Spinal cord (tissue), 10 donors: ENCODE measurements around the gene LAMA4. TPM values are rescaled to one million over a fixed set of nuclear protein-coding genes. Genes with fewer than 3 reads are reported as not detected.

ENCODE experiments used
- DNase-seq, 6 donors: peaks; one replicate each; pipeline versions ENCODE4 v3.0.0 to v3.0.0-alpha.2; 2013 to 2015; ENCODE audit warnings: low spot score in 6 of 6, low read depth in 4 of 6
- H3K27ac ChIP-seq: one replicate; pipeline ENCODE4 v1.5.1; 2013; ENCODE audit warnings: low read depth, low read length, control low read depth
- H3K27me3 ChIP-seq: one replicate; pipeline ENCODE4 v1.6.1; 2013; ENCODE audit warnings: low read length; ENCODE audit not compliant: control insufficient read depth, insufficient read depth
- H3K36me3 ChIP-seq: one replicate; pipeline ENCODE4 v1.6.1; 2013; ENCODE audit warnings: low read length; ENCODE audit not compliant: control insufficient read depth, insufficient read depth
- H3K4me1 ChIP-seq: one replicate; pipeline ENCODE4 v1.6.1; 2013; ENCODE audit warnings: low read length; ENCODE audit not compliant: control insufficient read depth, insufficient read depth
- H3K4me3 ChIP-seq: one replicate; pipeline ENCODE4 v1.5.1; 2013; ENCODE audit warnings: low read depth, low read length, control low read depth
- H3K9me3 ChIP-seq: one replicate; pipeline ENCODE4 v1.6.1; 2013; ENCODE audit warnings: low read length; ENCODE audit not compliant: control insufficient read depth, insufficient read depth
- WGBS: methylation state at CpG from one replicate; pipeline ENCODE4 v1.1.5; 2013; ENCODE audit warnings: missing lambda C conversion rate; ENCODE audit not compliant: insufficient coverage; 5-methylcytosine and 5-hydroxymethylcytosine counted together
- polyA plus RNA-seq, 2 donors: library from polyadenylated mRNA; unstranded; fragments of 120-200 nt; gene quantifications; one replicate each; pipeline ENCODE4 v1.2.1, GENCODE V29; 2013; ENCODE audit not compliant: insufficient read length in 2 of 2
- total RNA-seq, 2 donors: library from RNA; depleted of rRNA in 1 of 2; stranded (reverse); fragments of 120-200 nt in 1 of 2; fragments of >200 nt in 1 of 2; gene quantifications; one replicate each; pipeline versions ENCODE4 v1.2.3 to v1.2.4, GENCODE V29; 2013 to 2014
- donor health status: healthy.

Gene LAMA4
- total and polyA plus RNA-seq, 4 donors, result 60.5 to 317 (median 115) TPM

DNA sequence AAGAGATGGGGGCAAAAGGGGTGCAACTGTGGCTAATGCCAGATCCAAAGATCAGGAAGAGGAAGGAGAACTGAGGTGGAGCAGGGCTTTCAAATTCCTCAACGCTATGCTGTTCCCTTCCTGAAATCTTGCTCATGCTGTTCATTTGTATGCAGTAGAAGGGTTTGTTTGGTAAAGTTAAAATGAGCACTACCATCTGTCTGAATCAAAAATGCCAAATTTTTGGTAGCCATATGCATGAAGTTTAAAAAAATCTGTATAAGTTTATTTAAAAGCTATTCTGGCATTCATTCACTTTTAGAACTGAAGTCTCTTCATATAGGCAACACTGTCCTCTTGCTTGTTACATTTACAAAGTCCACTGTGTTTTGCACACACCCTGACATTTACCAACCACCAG, 84.8 kb downstream of the LAMA4 start:
- 100% methylated on average over 1 of the region's 1 CpG for WGBS
- DNase-seq, result peak in 1 of 6 donors; percentile 65
- no peaks in the 10 kb centered on the region for H3K27me3 ChIP-seq
- no peaks in the 10 kb centered on the region for H3K9me3 ChIP-seq
- no peak overlapping the region for H3K27ac ChIP-seq
- H3K4me3 ChIP-seq, result no peak overlapping the region
- H3K4me1 ChIP-seq, result no peaks in the 10 kb centered on the region
- peaks cover 9% of the 10 kb centered on the region for H3K36me3 ChIP-seq

DNA sequence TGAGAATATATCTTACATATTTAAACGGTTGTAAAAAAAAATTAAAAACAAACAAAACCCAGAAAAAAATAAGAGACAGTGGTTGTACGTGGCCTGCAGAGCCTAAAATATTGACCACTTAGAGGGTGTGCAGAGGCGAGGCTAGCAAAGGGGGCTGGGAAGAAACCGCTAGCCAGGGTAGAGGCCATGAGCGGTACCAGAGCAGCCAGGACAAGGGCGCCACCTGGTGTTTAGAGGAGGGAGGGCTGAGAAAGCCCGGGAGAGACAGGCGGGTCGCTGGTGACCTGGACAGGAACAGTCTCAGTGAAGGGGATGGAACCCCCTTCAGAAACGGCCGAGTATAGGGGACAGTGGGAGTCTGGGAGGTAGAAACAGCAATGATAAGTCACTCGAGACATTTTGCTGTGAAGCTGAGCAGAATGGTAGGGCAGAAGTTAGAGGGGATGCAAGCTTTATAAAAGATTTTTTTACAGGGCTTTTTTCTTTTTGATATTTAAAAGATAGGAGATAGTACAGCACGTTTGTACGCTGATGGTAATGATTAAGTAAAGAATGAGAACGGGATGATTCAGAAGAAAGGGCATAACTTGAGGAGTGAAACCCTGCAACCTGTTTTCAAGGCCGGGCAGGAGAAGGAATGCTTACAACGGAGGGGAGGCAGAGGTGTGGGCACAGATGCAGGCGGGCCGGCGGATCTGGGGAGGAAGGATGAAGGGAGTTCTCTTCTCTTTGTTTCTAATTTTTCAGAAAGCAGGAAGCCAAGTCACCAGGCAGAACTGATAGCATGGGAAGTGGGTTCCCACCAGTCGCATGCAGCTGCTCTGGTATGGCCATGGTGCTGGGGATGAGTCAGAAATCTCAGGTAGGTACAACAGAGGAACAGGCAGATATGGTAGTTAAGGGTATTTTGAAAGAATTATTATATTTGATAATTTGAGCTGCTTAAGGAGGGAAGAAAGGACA, 90.8 kb downstream of the LAMA4 start:
- H3K9me3 ChIP-seq, result no peaks in the 10 kb centered on the region
- H3K4me1 ChIP-seq, result no peaks in the 10 kb centered on the region
- no peak overlapping the region for H3K27ac ChIP-seq
- peak in 2 of 6 donors; percentile 60 to 83 for DNase-seq
- peaks cover 17% of the 10 kb centered on the region for H3K36me3 ChIP-seq
- WGBS, result 52% methylated on average over 20 of the region's 21 CpGs
- H3K27me3 ChIP-seq, result no peaks in the 10 kb centered on the region
- H3K4me3 ChIP-seq, result no peak overlapping the region

GRCh38 chr6:112160745-112161144, 93.6 kb downstream of the LAMA4 start:
- no peak for DNase-seq
- H3K4me3 ChIP-seq, result no peak overlapping the region
- no peaks in the 10 kb centered on the region for H3K9me3 ChIP-seq
- no peaks in the 10 kb centered on the region for H3K27me3 ChIP-seq
- peaks cover 13% of the 10 kb centered on the region for H3K36me3 ChIP-seq
- no peaks in the 10 kb centered on the region for H3K4me1 ChIP-seq
- H3K27ac ChIP-seq, result no peak overlapping the region
- WGBS, result 92% methylated on average over 1 of the region's 1 CpG

GRCh38 chr6:112156668-112157067, 97.7 kb downstream of the LAMA4 start:
- Histone ChIP-seq H3K27ac (no peak overlapping the region), H3K9me3 (no peaks in the 10 kb centered on the region), H3K27me3 (no peaks in the 10 kb centered on the region), H3K36me3 (no peaks in the 10 kb centered on the region), H3K4me1 (no peaks in the 10 kb centered on the region), H3K4me3 (no peak overlapping the region)
- 96% methylated on average over 3 of the region's 4 CpGs for WGBS
- DNase-seq, result no peak

GRCh38 chr6:112155886-112156285, 98.5 kb downstream of the LAMA4 start:
- Histone ChIP-seq H3K4me3 (no peak overlapping the region), H3K27ac (no peak overlapping the region), H3K36me3 (no peaks in the 10 kb centered on the region), H3K9me3 (no peaks in the 10 kb centered on the region), H3K27me3 (no peaks in the 10 kb centered on the region), H3K4me1 (no peaks in the 10 kb centered on the region)
- DNase-seq, result no peak
- 53% methylated on average over 2 of the region's 3 CpGs for whole genome bisulfite sequencing

- no peaks in the 10 kb centered on the region for H3K9me3 ChIP-seq
- H3K4me3 ChIP-seq, result no peak overlapping the region
- no CpG with 5 or more reads among the region's 2 CpGs for WGBS
- H3K4me1 ChIP-seq, result no peaks in the 10 kb centered on the region
- DNase-seq, result no peak
- no peak overlapping the region for H3K27ac ChIP-seq
- no peaks in the 10 kb centered on the region for H3K36me3 ChIP-seq
- H3K27me3 ChIP-seq, result no peaks in the 10 kb centered on the region
Observed at GRCh38 chr6:112154711-112155110, 99.7 kb downstream of the LAMA4 start.

GRCh38 chr6:112153926-112154607, 100.3 kb downstream of the LAMA4 start:
- H3K4me3 ChIP-seq, result no peak overlapping the region
- no peaks in the 10 kb centered on the region for H3K27me3 ChIP-seq
- WGBS, result no CpG with 5 or more reads among the region's 5 CpGs
- H3K4me1 ChIP-seq, result no peaks in the 10 kb centered on the region
- DNase-seq, result no peak
- no peaks in the 10 kb centered on the region for H3K9me3 ChIP-seq
- H3K27ac ChIP-seq, result no peak overlapping the region
- H3K36me3 ChIP-seq, result no peaks in the 10 kb centered on the region

- Histone ChIP-seq H3K4me3 (no peak overlapping the region), H3K27ac (no peak overlapping the region), H3K4me1 (no peaks in the 10 kb centered on the region), H3K9me3 (no peaks in the 10 kb centered on the region), H3K36me3 (peaks cover 4% of the 10 kb centered on the region), H3K27me3 (no peaks in the 10 kb centered on the region)
- peak in 1 of 6 donors; percentile 40 for DNase-seq
- WGBS, result 64% methylated on average over 3 of the region's 5 CpGs
Observed at GRCh38 chr6:112150363-112150762, 104.0 kb downstream of the LAMA4 start.

- H3K27me3 ChIP-seq, result no peaks in the 10 kb centered on the region
- peak overlapping the region; percentile 48 for H3K27ac ChIP-seq
- WGBS, result 70% methylated on average over 2 of the region's 4 CpGs
- H3K4me3 ChIP-seq, result no peak overlapping the region
- no peaks in the 10 kb centered on the region for H3K4me1 ChIP-seq
- H3K36me3 ChIP-seq, result peaks cover 7% of the 10 kb centered on the region
- no peaks in the 10 kb centered on the region for H3K9me3 ChIP-seq
- peak in 2 of 6 donors; percentile 15 to 63 for DNase-seq
Observed at GRCh38 chr6:112149719-112150263, 104.6 kb downstream of the LAMA4 start.
